ENCODE results near the gene FGFR1OP2.
A peak's percentile ranks its signal among the peaks of the same experiment; 100 is the strongest.
"Not testable (repeated sequence)": the region's sequence is repeated elsewhere in the genome, so short reads cannot be mapped to it uniquely, and the experiment has no call there.

Gene FGFR1OP2

GRCh38 chr12:26937863-26938700 is at the start of gene FGFR1OP2, which contains the start of gene INTS13:
FGFR1OP2 (plus strand) TSS chr12:26938470; CDS start chr12:26954159, 15,689 bp downstream.
INTS13 (minus strand) TSS chr12:26937981; CDS start chr12:26936803, 1,178 bp downstream.
- DNase-seq = peak; percentile 93

DNA sequence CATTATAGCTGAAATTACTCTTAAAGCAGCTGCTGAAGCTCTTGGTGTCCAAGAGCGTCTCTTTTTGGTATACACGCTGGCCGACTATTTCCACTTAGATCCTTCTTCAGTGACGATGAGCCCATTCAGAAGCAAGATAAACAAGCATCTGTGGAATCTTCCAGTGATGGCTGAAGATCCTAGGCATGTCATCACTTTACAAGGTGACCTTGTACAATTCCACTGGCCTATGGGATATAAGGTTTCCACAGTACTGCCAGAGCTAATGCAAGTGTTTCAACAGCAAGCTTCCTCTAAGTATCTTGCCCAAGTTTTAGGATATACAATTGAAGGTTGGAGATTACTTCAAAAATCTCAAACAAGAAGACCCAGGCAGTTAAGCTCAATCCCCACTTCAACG is 47.5 kb upstream of the FGFR1OP2 start:
- DNase-seq = no peak

- DNase-seq = no peak
These were observed 46.6 kb upstream of the FGFR1OP2 start for GRCh38 chr12:26891704-26892103.

DNA sequence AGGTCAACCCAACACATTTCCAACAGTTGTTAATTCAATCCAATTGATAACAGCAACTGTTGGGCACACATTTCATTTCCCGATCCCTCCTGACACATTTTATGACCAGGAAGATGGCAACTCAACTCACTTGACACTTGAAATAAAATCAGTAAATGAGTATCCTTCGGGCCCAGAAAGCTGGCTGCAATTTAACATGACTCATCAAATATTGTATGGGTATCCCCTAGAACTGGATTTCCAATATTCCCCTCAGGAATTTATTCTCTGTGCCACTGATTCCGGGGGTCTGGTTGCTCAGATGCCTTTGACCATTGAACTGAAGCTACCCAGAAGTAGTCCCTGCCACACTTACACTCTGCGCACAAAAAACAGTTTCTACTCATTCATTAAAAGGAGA is 42.6 kb upstream of the FGFR1OP2 start:
- DNase-seq = no peak

DNA sequence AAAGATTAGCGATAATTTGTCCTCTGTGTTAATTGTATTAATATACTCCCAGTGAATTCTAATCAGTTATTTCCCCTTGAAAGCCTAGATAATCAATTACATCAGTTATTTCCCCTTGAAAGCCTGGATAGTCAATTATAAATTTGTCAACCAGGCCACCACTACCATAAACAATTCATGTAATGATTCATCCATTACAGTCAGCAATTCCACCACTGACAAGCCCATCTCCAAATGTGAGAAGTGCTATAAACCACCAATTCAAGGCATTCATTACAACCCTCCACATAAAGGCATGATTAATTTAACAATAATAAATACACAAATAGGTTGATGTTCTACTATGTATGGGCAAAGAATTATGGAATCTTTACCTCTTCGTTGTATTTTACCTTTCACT is 41.4 kb upstream of the FGFR1OP2 start:
- DNase-seq = no peak

DNA sequence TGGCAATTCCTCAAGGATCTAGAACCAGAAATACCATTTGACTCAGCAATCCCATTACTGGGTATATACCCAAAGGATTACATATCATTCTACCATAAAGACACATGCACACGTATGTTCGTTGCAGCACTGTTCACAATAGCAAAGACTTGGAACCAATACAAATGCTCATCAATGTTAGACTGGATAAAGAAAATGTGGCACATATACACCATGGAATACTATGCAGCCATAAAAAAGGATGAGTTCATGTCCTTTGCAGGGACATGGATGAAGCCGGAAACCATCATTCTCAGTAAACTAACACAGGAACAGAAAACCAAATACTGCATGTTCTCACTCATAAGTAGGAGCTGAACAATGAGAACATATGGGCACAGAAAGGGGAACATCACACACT is 34.9 kb upstream of the FGFR1OP2 start:
- not testable (repeated sequence) for DNase-seq

GRCh38 chr12:26906024-26906423 is 32.2 kb upstream of the FGFR1OP2 start:
- no peak for DNase-seq

GRCh38 chr12:26906704-26907103 is 31.6 kb upstream of the FGFR1OP2 start:
- no peak for DNase-seq

DNA sequence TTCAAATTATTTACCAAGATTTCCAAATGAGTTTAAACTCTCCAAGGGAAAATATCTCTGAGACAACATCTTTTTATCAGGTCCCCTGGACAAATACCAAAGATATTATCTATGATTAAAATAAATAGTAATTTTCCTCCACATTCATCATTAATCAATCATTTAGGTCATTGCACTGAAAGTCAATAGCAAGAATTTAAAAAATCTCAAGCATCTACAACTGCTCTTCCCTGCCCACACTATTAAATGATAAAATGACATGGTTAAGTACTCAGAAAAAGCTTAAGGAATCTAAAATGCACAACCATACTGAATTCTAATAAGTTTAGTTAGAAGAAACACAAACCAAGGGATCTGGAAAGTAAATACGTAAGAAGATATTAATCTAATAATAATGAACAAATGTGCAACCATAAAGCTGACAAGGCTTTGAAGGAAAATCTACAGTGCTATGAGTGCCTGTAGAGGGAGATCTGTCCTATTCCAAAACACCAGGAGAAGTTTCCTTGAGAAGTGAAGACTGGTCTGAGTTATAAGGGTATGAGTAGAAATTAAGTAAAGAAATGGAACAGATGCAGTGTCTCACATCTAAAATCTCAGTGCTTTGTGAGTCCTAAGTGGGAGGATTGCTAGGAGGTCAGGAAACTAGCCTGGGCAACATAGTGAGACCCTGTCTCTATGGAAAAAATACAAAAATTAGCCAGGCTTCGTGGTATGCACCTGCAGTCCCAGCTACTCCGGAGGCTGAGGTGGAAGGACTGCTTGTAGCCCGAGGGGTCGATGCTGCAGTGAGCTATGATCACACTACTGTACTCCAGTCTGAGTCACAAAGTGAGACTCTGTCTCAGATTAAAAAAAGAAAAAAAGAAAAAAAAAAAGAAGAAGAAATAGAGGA is 19.7 kb upstream of the FGFR1OP2 start:
- no peak for DNase-seq

DNA sequence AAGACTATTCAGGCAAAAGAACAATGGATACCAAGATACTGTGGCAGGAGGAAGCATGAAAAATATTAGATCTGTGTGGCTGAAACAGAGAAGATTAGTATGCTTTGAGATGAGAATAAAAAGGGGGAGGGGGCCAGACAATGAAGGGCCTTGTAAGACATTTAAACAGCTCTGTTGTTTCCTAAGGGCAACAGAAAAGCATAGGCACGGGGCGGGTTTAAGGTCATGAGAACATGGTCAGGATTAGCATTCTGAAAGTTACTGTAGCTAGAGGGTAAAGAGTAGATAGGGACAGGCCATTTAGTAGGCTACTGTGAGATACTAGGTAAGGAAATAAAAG is 19.1 kb upstream of the FGFR1OP2 start:
- no peak for DNase-seq

DNA sequence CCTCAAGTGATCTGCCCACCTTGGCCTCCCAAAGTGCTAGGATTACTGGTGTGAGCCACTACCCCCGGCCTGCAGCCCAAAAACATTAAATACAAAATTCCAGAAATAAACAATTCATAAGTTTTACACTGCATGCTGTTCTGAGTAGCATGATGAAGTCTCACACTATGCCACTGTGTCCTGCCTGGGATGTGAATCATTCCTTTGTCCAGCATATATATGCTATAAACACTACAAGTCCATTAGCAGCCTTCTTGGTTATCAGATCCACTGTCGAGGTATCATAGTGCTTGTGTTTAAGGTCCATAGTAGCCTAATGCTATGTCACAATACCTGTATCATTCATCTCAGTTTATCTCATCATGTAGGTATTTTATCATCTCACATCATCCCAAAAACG is 16.4 kb upstream of the FGFR1OP2 start:
- DNase-seq = no peak

DNA sequence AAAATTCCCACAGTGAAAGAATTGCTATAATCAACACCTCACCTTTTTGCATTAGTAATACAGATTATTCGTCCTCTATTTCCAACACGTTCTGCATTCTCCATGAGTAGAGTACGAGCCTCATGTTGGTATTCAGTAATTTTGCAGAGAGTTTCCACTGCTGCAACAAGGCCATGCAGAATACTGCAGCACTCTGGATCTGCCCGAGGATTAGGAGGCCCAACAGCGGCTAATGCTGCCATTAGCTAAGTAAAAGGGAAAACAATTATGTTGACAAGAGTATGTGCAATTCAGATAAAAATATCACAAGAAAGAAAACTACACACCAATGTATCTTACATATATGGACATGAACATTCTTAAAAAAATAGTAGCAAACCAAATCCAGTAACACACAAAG is 9.6 kb upstream of the FGFR1OP2 start:
- DNase-seq = no peak

DNA sequence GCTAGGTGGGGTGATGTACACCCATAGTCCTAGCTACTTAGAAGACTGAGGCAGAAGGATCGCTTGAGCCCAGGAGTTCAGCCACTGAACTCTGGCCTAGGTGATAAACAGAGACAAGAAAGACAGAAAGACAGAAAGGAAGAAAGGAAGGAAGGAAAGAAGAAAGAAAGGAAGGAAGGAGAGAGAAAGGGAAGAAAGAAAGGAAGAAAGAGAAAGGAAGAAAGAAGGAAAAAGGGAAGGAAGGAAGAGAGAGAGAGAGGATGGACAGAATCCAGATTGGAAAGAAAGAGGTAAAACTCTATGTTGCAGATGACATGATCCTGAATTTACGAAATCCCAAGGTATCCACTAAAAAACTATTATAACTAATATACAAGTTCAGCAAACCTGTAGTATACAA is 8.7 kb upstream of the FGFR1OP2 start:
- no peak for DNase-seq

DNA sequence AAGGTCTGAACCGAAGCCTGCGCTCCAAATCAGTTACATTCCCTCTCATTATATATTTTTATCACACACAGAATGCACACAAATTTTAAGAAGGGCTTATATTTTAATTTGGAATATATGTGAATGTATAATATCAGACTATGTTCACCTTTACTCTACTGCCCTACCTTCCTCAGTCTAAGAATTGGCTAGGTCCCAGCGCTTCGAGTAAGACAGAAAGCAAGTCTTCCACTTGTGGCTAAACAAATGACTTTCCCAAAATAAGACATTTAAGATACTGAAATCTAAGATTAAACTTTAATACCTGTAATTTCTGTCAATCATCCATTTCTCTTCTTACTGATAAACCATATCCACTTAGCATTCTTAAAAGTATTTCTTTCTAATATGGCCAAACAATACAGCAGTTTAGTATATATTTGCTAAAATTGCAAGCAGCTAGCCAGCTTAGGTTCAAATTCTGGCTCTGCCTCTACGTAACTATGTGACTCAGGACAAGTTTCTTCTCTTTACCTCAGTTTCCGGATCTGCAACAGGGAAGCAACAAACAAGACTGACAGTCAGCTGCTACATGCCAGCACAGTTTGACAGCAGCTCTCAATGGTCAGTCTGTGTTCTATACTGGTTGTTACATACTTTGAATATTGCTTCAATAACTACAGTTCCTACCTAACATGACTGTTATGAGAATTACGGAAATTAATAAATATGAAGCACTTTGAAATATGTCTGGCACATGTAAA is 2.5 kb upstream of the FGFR1OP2 start:
- no peak for DNase-seq

GRCh38 chr12:26936559-26937442 is 1.5 kb upstream of the FGFR1OP2 start:
- DNase-seq = no peak

GRCh38 chr12:26937443-26937862 is 817 bp upstream of the FGFR1OP2 start:
- no peak for DNase-seq

GRCh38 chr12:26938701-26939062 is 412 bp downstream of the FGFR1OP2 start:
- DNase-seq = no peak

GRCh38 chr12:26939192-26939832 is 1.0 kb downstream of the FGFR1OP2 start:
- no peak for DNase-seq

- no peak for DNase-seq
These were observed 1.7 kb downstream of the FGFR1OP2 start for GRCh38 chr12:26939953-26940352.

DNA sequence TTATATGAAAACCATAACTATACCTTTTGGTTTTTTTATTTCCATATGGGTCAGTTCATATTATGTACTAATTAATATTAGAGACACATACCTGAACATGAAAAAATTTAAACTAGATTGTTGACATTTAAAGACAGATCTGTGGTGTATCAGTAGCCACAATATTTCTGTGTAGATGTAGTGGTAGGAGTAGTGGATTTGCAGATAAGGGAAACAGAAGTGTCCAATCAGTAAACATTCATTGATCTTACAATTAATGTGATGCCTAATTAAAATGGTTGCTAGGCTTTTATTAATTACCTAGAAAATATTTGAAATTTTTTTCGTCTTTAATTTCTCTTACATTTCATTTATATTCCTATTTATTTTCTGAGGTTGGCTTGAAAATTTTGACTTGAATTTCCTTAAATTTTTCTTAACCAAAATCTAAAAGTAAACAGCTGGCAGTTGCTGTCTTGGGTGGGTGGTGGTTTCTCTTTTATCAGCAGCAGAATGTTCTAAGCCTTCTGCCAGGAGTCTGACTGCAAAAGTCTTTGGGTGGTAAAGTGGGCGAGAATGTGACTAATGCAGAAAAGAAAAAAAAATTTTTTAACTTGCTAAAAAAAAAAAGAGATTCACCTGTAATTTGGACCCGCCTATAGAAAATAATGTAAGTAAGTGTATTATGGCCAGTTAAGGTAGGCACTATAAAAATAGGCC is 2.4 kb downstream of the FGFR1OP2 start:
- DNase-seq = no peak

DNA sequence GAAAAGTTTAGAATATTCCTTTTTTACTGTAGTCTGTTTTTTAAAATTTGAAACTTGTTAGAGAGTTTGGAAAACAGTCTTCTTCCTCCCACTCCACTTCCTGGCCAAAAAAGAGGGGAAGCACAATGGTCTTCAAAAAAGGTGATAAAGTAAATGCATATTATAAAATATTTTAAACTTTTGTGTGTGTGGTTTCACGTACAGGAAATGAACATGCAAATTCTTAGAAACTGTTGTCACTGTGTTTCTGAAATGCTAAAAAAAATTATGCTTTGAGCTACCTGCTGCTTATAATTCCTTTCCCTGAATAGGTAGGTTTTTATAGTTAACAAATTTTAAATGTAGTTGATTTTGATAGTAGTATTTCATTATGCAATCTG is 2.9 kb downstream of the FGFR1OP2 start:
- no peak for DNase-seq
